NCI-H774 (cell line): Measurements from ENCODE around the gene RNF113A.
"Not testable (repeated sequence)": the region's sequence is repeated elsewhere in the genome, so short reads cannot be mapped to it uniquely, and the experiment has no call there.

Experiments
- DNase-seq: peaks from one replicate; lab custom pipeline; 2025; lab: John Stamatoyannopoulos, UW

RNF113A gene

DNA sequence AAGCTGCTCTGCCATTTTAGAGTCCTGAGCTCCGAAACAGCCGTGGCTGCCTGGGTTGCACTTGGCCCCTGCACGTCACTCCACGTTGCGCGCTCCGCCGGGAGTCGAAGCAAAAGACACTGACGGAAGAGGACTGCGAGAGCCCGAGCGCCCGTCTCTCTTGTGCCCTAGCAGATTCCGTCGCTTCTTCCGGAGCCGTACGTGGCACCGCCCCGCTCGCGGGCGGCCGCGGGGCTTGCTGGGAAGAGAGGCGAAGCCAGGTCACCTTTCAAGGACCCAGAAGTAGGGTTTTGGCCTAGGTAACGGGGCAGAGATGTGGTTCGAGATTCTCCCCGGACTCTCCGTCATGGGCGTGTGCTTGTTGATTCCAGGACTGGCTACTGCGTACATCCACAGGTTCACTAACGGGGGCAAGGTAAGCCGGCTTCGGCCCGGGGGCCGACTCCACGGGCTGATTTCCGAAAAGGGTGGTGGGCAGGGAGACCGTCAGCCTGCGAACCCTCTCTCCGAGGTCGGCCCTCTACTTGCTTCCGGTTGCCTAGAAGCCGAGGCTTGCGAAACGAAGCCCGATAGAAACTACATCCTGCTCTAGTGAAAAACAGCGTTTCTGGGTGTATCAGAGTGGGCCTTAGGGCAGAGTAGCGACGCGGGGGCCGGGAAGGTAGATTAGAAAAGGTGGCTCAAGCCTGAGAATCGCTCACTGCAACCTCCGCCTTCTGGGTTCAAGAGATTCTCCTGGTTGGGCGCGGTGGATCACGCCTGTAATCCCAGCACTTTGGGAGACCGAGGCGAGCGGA is at the start of gene RNF113A, which contains the start of gene NDUFA1:
Gene RNF113A, minus strand, starts transcription at position 135 of the 797 bp plus-strand sequence. Its CDS starts 120 bp downstream, at position 15.
Gene NDUFA1, plus strand, starts transcription at position 234 of the 797 bp plus-strand sequence. Its CDS starts 80 bp downstream, at position 314.
- peak; percentile 94 for DNase-seq

DNA sequence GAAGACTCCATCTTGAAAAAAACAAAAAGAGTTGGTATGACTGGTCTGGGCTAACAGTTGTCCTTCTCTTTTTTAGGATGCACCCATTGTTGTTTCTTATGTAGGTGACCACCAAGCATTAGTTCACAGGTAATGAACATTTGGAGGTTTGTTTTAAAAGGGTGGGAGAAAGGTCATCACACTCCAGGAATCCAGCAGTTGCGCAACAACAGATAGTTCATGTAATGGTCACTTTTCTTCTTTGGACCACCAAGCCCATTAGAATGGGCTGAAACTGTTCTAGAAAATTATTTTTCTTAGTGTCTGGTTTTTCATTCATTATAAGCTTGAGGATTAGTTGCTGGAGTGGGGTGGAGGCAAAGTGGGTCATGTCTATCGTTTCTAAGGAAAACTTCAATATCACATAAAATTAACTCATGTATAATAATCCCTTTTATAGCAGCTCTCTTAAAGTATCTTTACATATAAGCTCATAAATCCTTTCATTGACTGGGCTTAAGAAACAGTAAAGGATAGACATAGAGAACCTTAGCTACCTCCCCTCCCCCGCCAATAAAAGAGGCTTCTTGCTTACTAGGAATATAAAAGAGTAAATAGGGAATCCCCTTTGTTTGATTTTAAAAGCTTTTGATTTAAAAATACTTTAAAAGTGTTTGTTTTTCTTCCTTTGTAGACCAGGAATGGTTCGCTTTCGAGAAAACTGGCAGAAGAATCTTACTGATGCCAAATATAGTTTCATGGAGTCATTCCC is 48.5 kb upstream of the RNF113A start:
- no peak for DNase-seq

DNA sequence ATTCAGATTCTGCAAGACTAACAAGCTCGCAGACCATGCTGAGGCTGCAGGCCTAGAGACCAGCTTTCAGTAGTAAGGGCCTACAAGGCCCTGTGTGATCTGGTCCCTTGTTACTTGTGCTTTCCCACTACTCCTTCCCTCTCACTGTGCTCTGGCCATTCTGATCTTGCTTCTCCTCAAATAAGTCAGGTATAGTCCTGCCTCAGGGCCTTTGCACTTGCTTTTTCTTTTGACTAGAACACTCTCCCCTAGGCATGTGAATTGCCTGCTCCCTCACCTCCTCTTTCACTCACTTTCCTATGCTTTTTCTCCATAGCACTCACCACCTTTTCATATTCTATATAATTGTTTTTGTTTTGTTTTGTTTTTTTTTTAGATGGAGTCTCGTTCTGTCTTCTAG is 46.3 kb upstream of the RNF113A start:
- no peak for DNase-seq

DNA sequence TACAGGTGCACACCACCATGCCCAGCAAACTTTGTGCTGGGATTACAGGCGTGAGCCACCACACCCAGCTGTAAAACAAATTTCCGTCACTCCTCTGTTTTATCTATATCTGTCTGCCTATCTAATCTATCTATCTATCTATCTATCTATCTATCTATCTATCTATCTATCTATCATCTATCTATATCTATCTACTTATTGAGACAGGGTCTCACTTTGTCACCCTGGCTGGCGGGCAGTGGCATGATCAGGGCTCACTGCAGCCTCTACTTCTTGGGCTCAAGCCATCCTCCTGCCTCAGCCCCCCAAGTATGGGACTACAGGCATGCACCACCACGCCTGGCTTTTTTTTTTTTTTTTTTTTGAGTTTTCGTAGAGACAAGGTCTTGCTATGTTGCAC is 44.8 kb upstream of the RNF113A start:
- DNase-seq, result no peak

DNA sequence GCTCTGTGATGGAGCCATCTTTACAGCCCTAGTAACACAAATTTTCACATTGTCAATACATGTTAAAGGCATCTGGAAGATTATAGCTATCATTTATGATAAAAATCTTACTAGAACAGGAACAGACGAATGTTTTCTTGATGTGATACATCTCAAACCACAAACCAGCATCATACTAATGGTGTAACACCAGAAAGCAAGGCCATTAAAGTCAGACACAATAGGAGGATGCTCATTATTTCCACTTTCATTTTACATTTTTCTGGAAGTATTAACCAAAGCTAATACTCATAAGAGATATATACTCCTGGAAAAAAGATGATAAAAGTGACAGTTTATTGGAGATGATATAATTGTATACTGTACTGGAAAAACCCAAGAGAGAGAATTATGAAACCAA is 29.4 kb upstream of the RNF113A start:
- no peak for DNase-seq

DNA sequence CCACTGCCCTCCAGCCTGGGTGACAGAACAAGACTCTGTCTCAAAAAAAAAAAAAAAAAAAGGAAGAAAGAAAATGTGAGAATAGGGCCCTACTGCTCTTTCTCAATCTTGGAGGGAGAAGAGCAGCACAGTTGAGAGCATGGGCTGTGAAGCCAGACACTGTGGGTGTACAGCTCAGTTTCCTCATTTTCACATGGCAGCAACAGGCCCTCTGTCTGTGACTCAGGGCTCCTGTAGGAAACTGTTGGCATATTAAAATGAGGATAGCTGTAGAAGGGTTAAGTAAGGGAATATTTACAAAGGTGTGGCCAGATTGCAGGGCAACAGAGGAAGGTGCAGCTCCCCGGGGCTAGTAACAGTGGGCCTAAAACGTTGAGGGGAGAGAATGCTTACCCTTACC is 27.6 kb upstream of the RNF113A start:
- DNase-seq, result no peak

DNA sequence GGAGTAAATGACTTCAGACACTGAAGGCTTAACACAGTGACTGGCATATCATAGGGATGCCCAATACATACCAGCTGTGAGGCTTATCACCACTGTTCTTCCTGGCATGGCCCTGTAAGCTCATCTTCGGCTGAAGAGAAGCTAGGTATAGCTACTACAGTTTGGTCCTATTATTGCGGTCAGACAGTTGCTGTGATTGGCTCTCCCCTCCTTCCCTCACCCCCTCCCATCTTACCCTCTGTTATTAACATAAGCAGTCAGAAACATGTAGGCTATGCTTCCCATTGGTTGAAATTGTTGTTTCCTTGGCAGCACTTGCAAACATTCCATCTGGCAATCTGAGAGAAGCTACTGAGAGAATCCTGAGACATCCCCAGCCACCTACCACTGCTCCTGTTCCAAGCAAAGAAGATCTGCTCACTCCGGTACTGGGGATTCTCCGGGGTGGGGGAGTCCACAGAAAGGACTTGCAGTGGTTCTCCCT is 24.4 kb upstream of the RNF113A start, which contains the start of gene AKAP14:
Gene AKAP14, plus strand, starts transcription at position 51 of the 484 bp plus-strand sequence. CDS start 7,331 bp downstream, outside the sequence.
- DNase-seq, result no peak

DNA sequence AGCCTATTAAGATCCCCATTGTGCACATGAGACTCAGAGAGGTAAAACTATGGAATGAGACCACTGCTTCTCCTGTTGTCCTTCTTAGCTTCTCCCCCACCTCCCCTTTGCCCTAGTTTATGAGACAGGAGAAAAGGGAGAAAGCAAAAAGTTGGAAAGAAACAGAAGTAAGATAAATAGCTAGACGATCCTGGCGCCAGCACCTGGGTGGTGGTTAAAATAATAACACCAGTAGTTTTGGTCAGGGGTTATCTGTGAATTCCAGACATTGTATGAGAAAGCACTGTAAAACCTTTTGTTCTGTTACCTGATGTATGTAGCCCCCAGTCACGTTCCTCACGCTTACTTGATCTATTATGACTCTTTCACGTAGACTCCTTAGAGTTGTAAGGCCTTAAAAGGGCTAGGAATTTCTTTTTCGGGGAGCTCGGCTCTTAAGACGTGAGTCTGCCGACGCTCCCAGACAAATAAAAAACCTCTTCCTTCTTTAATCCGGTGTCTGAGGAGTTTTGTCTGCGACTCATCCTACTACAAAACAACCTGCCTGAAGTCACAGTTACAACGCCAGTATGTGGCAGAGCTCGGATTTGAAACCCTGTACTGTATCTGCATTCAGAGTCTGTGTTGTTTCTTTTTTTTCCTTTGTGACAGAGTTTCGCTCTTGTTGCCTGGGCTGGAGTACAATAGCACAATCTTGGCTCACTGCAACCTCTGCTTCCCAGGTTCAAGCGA is 20.6 kb upstream of the RNF113A start:
- not testable (repeated sequence) for DNase-seq

DNA sequence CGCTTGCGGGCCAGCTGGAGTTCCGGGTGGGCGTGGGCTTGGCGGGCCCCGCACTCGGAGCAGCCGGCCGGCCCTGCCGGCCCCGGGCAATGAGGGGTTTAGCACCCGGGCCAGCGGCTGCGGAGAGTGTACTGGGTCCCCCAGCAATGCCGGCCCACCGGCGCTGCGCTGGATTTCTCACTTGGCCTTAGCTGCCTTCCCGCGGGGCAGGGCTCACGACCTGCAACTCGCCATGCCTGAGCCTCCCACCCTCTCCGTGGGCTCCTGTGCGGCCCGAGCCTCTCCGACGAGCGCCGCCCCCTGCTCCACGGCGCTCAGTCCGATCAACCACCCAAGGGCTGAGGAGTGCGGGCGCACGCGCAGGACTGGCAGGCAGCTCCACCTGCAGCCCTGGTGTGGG is 19.1 kb upstream of the RNF113A start:
- not testable (repeated sequence) for DNase-seq

DNA sequence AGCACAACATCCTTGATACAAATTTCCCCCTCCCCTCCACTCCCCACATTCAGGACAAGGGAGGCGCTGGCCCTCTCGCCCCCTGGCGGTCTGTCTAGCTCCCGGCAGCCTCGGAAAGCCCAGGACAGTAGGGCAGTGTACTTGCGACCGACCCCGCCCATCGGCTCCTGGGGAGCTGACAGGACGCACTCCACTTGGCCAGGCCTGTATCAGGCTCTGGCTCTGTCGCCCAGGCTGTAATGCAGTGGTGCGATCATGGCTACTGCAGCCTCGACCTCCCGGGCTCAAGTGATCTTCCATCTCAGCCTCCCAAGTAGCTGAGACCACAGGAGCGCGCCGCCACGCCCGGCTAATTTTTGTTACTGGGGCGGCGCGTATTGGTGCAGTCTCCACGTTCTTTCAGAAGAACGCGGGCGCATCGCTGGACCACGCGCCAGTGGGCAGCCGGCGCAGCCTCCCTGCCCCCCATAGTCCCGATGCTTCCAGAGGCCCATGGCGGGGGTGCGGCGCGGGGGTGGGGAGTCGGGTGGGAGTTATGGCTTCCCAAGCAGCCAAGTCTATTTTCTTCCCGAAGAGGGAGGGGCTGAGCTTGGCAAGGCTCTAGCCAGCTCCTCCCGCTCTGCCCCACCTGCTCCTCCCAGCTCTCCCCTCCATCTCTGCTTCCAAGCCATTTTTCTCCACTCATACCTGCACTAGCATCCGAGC is 16.3 kb upstream of the RNF113A start:
- peak; percentile 74 for DNase-seq

DNA sequence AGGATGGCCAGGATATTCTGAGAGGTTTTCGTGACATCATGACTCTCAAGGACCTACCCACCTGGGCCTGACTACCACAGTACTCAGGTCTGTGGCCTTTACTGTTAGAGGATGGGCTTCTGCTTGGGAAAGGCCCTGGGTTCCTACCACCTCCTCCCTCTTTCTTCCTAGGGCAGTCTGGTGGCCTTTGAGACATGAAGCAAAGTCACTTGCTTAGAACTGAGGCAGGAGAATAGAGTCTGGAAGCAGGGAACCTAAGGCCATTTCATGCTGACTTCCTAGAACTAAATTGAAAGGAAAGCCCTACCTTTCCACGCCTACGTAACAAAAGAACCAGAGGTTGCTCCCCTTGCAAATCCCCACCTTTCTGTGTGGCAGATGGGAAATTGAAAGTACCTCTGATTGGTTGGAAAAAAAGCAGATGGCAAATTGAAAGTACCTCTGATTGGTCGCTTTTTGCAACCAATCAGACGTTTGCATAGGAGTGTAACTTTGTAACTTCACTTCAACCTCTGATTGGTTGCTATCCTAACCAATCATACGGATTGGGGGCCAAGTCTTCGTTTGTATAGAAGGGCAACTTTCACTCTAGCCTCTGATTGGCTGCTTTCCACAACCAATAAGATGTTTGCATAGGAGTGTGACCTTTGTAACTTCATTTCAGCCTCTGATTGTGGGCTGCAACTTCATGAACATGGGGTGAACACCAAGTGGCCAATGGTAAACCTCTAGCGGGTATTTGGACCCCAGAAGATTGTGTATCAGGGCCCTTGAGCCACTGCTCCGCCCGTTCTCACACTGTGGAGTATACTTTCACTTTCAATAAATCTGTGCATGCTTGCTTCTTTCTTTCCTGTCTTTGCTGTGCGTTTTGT is 14.3 kb upstream of the RNF113A start:
- no peak for DNase-seq

DNA sequence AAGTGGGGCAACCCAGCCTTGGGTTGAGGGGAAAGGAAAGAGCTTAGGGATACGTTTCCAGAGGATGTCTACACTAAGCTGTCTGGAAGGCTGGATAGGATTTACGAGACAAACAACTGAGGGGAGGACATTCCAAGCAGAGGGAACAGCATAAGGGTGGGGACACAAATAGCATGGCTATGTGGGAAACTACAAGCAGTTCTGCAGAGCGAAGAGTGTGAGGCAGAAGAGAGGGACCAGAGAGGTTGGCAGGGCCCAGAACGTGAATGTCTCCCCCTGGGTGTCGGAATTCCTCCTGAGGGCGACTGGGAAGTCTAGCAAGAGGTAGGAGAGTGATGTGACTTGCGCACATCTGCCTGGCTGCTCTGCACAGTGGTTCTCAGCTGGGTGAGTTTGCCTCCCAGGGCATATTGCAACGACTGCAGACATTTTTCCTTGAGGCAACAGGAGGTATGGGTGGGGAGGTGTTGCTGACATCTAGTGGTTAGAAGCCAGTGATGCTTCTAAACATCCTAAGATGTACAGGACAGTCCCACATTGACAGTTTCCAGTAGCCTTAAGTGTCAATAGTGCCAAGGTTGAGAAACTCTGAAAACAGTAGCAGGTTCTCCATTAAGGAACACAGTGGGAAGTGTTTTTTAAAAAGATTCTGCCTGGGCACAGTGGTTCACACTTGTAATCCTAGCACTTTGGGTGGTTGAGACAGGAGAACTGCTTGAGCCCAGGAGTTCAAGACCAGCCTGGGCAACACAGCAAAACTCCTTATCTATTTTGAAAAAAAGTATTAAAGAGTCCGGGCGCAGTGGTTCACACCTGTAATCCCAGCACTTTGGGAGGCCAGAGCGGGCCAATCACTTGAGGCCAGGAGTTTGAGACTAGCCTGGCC is 9.3 kb upstream of the RNF113A start:
- peak; percentile 6 for DNase-seq

DNA sequence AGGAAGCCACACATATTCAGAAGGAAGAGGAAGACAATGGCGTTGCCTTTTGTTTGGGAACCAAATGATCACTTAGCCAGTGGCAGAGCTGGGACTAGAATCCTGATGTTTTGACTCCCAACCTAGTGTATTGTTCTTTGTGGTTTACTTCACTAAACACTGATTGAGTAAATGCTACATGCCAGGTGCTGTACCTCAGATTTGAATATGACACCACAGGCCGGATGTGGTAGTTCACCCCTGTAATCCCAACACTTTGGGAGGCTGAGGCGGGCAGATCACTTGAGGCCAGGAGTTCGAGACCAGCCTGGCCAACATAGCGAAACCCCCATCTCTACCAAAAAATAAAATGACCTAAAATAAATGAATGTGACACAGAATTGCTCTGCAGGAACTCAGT is 8.5 kb upstream of the RNF113A start:
- DNase-seq, result no peak

DNA sequence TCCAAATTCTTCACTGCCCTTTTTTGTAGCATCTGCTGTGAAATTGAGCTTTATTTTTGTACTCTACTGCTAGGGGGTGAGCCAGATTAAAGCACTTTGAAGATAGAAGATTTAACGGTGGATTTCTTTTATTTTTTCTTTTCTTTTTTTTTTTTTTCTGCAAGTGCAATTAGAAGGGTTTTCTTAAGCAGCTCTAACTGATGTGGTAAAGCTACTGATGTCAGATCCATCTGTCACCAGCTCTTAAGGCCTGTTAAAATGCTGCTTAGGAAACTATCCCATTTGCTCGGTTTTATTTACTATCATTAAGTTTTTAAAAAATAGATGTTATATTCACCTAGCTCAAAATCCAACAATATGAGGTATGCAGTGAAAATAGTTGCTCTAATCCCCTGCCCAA is 7.2 kb upstream of the RNF113A start:
- no peak for DNase-seq

DNA sequence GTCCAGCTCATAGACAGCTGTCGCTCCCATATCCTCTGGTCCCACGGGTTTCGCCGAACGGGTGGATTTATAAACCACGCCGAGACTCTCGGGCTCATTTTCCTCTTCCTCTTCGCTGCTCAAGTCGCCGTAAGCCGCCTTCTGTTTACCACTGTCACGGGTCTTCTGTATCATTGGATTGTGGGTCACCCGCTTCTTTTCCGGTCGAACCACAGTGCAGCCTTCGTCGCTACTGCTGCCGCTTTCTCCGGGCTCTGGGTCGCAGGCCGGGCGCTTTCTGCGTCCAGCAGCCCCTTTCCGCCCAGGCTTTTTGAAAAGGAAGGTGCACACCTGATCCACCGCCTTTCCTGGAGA is 311 bp downstream of the RNF113A start:
- DNase-seq, result no peak

DNA sequence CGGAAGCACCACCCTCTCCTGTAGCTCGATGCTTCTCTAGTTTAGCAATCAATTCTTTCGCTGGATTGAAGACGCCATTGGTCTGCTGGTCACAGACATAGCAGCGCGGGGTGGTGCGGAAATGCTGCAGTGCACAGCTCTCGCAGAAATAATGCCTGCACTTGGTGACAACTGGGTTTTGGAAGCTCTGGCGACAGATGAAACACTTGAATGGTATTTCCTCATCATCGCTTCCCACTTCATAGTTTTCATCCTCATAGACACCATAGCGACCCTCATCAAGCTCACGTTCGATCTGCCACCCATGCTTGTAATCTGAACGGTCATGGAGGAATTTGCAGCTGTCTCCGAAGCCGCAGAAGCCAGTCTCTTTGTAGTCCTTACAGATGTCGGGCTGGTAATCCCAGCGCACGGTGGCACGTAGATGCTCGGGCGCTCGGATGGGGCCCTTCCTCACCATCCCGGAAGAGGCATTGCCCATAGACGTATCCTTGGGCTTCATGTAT is 854 bp downstream of the RNF113A start:
- DNase-seq, result no peak

DNA sequence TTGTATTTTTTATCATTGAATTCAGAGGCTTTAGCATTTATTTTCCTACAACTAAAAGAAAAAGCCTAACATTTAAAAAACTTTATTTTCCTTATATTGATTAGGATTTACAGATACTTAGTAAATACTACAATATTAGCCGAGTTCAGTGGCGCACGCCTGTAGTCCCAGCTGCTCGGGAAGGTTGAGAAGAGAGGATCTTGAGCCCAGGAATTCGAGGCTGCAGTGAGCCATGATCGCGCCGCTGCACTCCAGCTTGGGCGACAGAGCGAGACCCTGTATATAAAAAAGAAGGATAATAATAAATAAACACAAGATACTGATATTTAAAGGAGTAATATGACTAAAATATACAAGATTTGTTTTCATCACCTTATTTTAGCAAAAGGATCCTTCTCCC is 18.1 kb downstream of the RNF113A start:
- peak; percentile 20 for DNase-seq

DNA sequence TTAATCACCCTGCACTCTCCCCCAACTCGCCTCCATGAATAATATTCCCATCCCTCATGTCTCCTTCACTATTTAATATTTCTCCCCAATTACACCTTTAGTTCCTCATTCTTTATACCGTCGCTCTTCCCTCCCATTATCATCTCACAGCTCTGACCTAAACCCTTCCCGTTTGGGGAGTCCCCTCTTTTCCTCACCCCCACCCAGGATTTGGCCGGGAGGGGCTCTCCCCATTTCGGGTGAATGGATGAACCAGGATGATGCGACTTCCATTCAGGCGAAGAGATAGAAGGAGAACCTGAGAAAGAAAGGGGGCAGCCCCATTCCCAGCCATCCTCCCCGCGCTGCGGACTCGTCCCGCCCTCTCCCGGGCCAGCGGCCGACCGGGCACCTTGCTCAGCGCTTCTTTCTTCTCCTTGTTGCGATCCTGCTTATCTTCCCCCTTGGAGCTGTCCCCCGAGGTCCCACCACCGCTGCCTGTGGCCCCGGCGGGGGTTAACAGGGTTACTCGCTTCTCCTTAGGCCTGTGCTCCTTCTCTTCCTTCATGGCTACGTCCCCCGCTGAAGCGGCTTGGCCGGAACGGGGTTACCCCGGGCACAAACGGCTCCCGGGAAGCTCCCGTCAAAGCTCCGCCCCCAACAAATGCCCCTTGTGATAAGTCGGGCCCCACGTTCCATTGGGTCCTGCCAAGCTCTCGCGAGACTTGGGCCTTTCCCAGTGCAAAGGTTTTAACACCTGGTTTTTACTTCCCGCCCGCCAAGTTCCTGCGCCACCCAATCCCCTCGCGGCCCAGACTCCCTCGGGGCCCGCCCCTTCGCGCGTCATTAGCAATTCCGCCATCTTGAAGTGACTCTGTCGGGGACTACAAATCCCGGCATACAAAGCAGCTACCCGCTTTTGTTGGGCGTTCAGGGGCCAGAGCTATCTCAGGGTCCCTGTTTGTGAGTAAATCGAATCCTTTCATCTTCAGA is 18.9 kb downstream of the RNF113A start, which contains the start of gene UPF3B:
Gene UPF3B, minus strand, starts transcription at position 582 of the 972 bp plus-strand sequence. Its CDS starts 35 bp downstream, at position 547.
- peak; percentile 99 for DNase-seq
